IMR-90 (cell line): ENCODE data around the gene ZNF776. TPM values are rescaled to one million over a fixed set of nuclear protein-coding genes. Genes with fewer than 3 reads are reported as not detected.

Experiments
- ATAC-seq: fragments of 200-7000 bp; cut with Tn5 transposase; 2 replicates; pipeline ENCODE4 v1.9.1; 2020; ENCODE audit warnings: low read depth, mild to moderate bottlenecking, moderate library complexity
- BruUV-seq: library from RNA; stranded (reverse); fragments of 400-500 nt; replicated peaks from 2 replicates; lab custom pipeline; 2021; lab: Mats Ljungman, UMichigan
- CTCF ChIA-PET: fragments of 300-600 bp; formaldehyde crosslinking; extraction: SDS; loops from one replicate; lab custom pipeline; 2021; ENCODE audit warnings: antibody characterized with exemption; lab: Yijun Ruan, JAX
- POLR2A ChIA-PET: fragments of 300-600 bp; sonication (Branson Sonifier 250); formaldehyde crosslinking; loops from one replicate; lab custom pipeline; 2022; ENCODE audit warnings: antibody characterized with exemption; ENCODE audit not compliant: unreplicated experiment; lab: Charles Lee
- DNase-seq: peaks from one replicate; pipeline ENCODE4 v3.0.0; 2013
- H2AFZ ChIP-seq: replicated peaks from 2 replicates; pipeline ENCODE3; 2013; ENCODE audit warnings: low read length, mild to moderate bottlenecking; ENCODE audit not compliant: poor library complexity
- H2AK5ac ChIP-seq: 2 replicates; pipeline ENCODE4 v1.6.1; 2013; ENCODE audit warnings: low read depth, low read length, inconsistent platforms
- H2AK9ac ChIP-seq: replicated peaks from 2 replicates; pipeline ENCODE3; 2013; ENCODE audit warnings: mild to moderate bottlenecking, low read depth, low read length, moderate library complexity; ENCODE audit not compliant: poor library complexity
- H2BK120ac ChIP-seq: 2 replicates; pipeline ENCODE4 v1.6.1; 2013; ENCODE audit warnings: low read depth, low read length, inconsistent platforms
- H2BK15ac ChIP-seq: 3 replicates; pipeline ENCODE4 v1.6.1; 2013; ENCODE audit warnings: low read depth, low read length, inconsistent platforms
- H2BK20ac ChIP-seq: 2 replicates; pipeline ENCODE4 v1.6.1; 2013; ENCODE audit warnings: low read depth, mild to moderate bottlenecking, inconsistent platforms, low read length, moderate library complexity
- H2BK5ac ChIP-seq: 2 replicates; pipeline ENCODE4 v1.6.1; 2013; ENCODE audit warnings: mild to moderate bottlenecking, low read depth, low read length, inconsistent platforms; ENCODE audit not compliant: poor library complexity, severe bottlenecking
- H3K14ac ChIP-seq: replicated peaks from 2 replicates; pipeline ENCODE4 v1.6.1; 2013; ENCODE audit warnings: low read depth, low read length, inconsistent platforms
- H3K18ac ChIP-seq: 2 replicates; pipeline ENCODE4 v1.6.1; 2013; ENCODE audit warnings: low read depth, low read length, control low read depth
- H3K23ac ChIP-seq: 2 replicates; pipeline ENCODE4 v1.6.1; 2013; ENCODE audit warnings: low read depth, low read length, inconsistent platforms
- H3K27ac ChIP-seq: 2 replicates; pipeline ENCODE4 v1.5.1; 2013; ENCODE audit warnings: mild to moderate bottlenecking, control low read depth, low read length; ENCODE audit not compliant: insufficient read depth
- H3K27me3 ChIP-seq: 2 replicates; pipeline ENCODE4 v1.6.1; 2013; ENCODE audit warnings: low read length; ENCODE audit not compliant: control insufficient read depth, insufficient read depth
- H3K36me3 ChIP-seq: 2 replicates; pipeline ENCODE4 v1.6.1; 2013; ENCODE audit warnings: low read length, mixed read lengths; ENCODE audit not compliant: control insufficient read depth, insufficient read depth
- H3K4ac ChIP-seq: 2 replicates; pipeline ENCODE4 v1.6.1; 2013; ENCODE audit warnings: low read depth, low read length, inconsistent platforms
- H3K4me1 ChIP-seq: 2 replicates; pipeline ENCODE4 v1.6.1; 2013; ENCODE audit warnings: low read length, mixed read lengths; ENCODE audit not compliant: control insufficient read depth, insufficient read depth
- H3K4me2 ChIP-seq: 2 replicates; pipeline ENCODE4 v1.6.1; 2013; ENCODE audit warnings: low read depth, mild to moderate bottlenecking, control low read depth, low read length, moderate library complexity
- H3K4me3 ChIP-seq: 2 replicates; pipeline ENCODE4 v1.5.1; 2013; ENCODE audit warnings: low read depth, mild to moderate bottlenecking, control low read depth, low read length, moderate library complexity; ENCODE audit not compliant: insufficient read depth
- H3K56ac ChIP-seq: 2 replicates; pipeline ENCODE4 v1.6.1; 2013; ENCODE audit warnings: low read length, inconsistent platforms; ENCODE audit not compliant: insufficient read depth; ENCODE audit errors: extremely low read depth
- H3K79me1 ChIP-seq, 2 experiments: 2 replicates each; pipeline ENCODE4 v1.6.1; 2013; ENCODE audit warnings: low read length in 2 of 2, inconsistent platforms in 1 of 2, low read depth in 1 of 2
- H3K9ac ChIP-seq: 2 replicates; pipeline ENCODE4 v1.6.1; 2013; ENCODE audit warnings: low read depth, low read length, control low read depth
- H3K9me1 ChIP-seq: 2 replicates; pipeline ENCODE4 v1.6.1; 2013; ENCODE audit warnings: low read length, inconsistent platforms; ENCODE audit not compliant: insufficient read depth
- H3K9me3 ChIP-seq: 2 replicates; pipeline ENCODE4 v1.6.1; 2013; ENCODE audit warnings: low read length; ENCODE audit not compliant: control insufficient read depth, insufficient read depth
- H4K20me1 ChIP-seq: 2 replicates; pipeline ENCODE4 v1.6.1; 2013; ENCODE audit warnings: low read length, inconsistent platforms; ENCODE audit not compliant: insufficient read depth
- H4K5ac ChIP-seq: 2 replicates; pipeline ENCODE4 v1.6.1; 2013; ENCODE audit warnings: mild to moderate bottlenecking, low read depth, low read length, control low read depth
- H4K8ac ChIP-seq, 2 experiments: 2 replicates each; pipeline ENCODE4 v1.6.1; 2013; ENCODE audit warnings: low read depth in 2 of 2, low read length in 2 of 2, control low read depth in 1 of 2, inconsistent platforms in 1 of 2
- H4K91ac ChIP-seq: 2 replicates; pipeline ENCODE4 v1.6.1; 2013; ENCODE audit warnings: low read depth, low read length, inconsistent platforms; ENCODE audit not compliant: insufficient read depth
- BHLHE40 ChIP-seq: fragments of 150-350 bp; IDR thresholded peaks from 2 replicates; pipeline ENCODE4 v1.6.1; 2016; ENCODE audit warnings: mild to moderate bottlenecking, low read depth, low read length
- CEBPB ChIP-seq: IDR thresholded peaks from 2 replicates; pipeline ENCODE4 v1.6.1; 2012; ENCODE audit warnings: low read depth, low read length, improper control_type of control experiment
- CHD1 ChIP-seq: IDR thresholded peaks from 2 replicates; pipeline ENCODE4 v1.6.1; 2012; ENCODE audit warnings: low read depth, low read length, improper control_type of control experiment
- FOS ChIP-seq: fragments of 150-350 bp; IDR thresholded peaks from 2 replicates; pipeline ENCODE4 v1.6.1; 2016; ENCODE audit warnings: low read depth, low read length
- MAFK ChIP-seq: IDR thresholded peaks from 2 replicates; pipeline ENCODE4 v1.6.1; 2012; ENCODE audit warnings: low read depth, low read length, improper control_type of control experiment
- MAZ ChIP-seq: IDR thresholded peaks from 2 replicates; pipeline ENCODE4 v1.6.1; 2012; ENCODE audit warnings: low read depth, mild to moderate bottlenecking, low read length, improper control_type of control experiment, moderate library complexity, borderline replicate concordance
- MXI1 ChIP-seq: IDR thresholded peaks from 2 replicates; pipeline ENCODE4 v1.6.1; 2012; ENCODE audit warnings: low read depth, mild to moderate bottlenecking, low read length, moderate library complexity, borderline replicate concordance
- POLR2A ChIP-seq: IDR thresholded peaks from 2 replicates; pipeline ENCODE4 v1.6.1; 2012; ENCODE audit warnings: mild to moderate bottlenecking, low read depth, low read length
- RAD21 ChIP-seq: IDR thresholded peaks from 2 replicates; pipeline ENCODE4 v1.6.1; 2012; ENCODE audit warnings: low read length, improper control_type of control experiment
- RCOR1 ChIP-seq: IDR thresholded peaks from 2 replicates; pipeline ENCODE4 v1.6.1; 2012; ENCODE audit warnings: mild to moderate bottlenecking, low read length, improper control_type of control experiment; ENCODE audit not compliant: insufficient replicate concordance
- SMC3 ChIP-seq: fragments of 150-350 bp; IDR thresholded peaks from 2 replicates; pipeline ENCODE4 v1.6.1; 2016; ENCODE audit warnings: low read depth, mild to moderate bottlenecking, antibody characterized with exemption, low read length, moderate library complexity
- WGBS, 2 experiments: methylation state at CpG; one replicate each; pipeline versions ENCODE4 v1.1.5 to v1.1.7; 2013; ENCODE audit warnings: missing lambda C conversion rate in 2 of 2; ENCODE audit not compliant: insufficient read length in 1 of 2; ENCODE audit errors: extremely low coverage in 2 of 2; 5-methylcytosine and 5-hydroxymethylcytosine counted together
- dilution Hi-C: fragments of 300-500 bp; cut with HindIII; formaldehyde crosslinking; loops from one replicate; pipeline ENCODE4 v1.14.3; 2018; ENCODE audit warnings: low sequenced_read_pairs; ENCODE audit not compliant: unreplicated experiment
- in situ Hi-C: fragments of 300-500 bp; cut with MboI; formaldehyde crosslinking; loops from 3 replicates; pipeline ENCODE4 v1.14.3; 2019; ENCODE audit warnings: low sequenced_read_pairs, inconsistent platforms, mixed read lengths
- intact Hi-C: fragments of 100-400 bp; cut with micrococcal nuclease; formaldehyde crosslinking; loops from 2 replicates; pipeline ENCODE4 v1.10.0; 2022
- polyA plus RNA-seq, 3 experiments: library from polyadenylated mRNA; depleted of rRNA; stranded (reverse); fragments of >200 nt; gene quantifications; 2 replicates each; pipeline ENCODE4 v1.2.3, GENCODE V29; 2012; ENCODE audit warnings: low replicate concordance in 1 of 3
- total RNA-seq: library from RNA; depleted of rRNA; stranded (reverse); fragments of >200 nt; gene quantifications from 2 replicates; pipeline ENCODE4 v1.2.3, GENCODE V29; 2012
- TF ChIP-seq, protein P1 (sequence below): fragments of 150-350 bp; IDR thresholded peaks from 2 replicates; pipeline ENCODE4 v1.6.1; 2016; ENCODE audit warnings: low read depth, mild to moderate bottlenecking, low read length, moderate library complexity, borderline replicate concordance
- TF ChIP-seq, protein P2 (sequence below): conservative IDR thresholded peaks from 2 replicates; pipeline ENCODE4 v1.5.1; 2012; ENCODE audit warnings: mild to moderate bottlenecking, low read depth, low read length, improper control_type of control experiment

Gene ZNF776
- total and polyA plus RNA-seq, 2 of the 4 experiments (the other 2 are of a cell fraction), result 4.3 to 14.3 TPM

DNA sequence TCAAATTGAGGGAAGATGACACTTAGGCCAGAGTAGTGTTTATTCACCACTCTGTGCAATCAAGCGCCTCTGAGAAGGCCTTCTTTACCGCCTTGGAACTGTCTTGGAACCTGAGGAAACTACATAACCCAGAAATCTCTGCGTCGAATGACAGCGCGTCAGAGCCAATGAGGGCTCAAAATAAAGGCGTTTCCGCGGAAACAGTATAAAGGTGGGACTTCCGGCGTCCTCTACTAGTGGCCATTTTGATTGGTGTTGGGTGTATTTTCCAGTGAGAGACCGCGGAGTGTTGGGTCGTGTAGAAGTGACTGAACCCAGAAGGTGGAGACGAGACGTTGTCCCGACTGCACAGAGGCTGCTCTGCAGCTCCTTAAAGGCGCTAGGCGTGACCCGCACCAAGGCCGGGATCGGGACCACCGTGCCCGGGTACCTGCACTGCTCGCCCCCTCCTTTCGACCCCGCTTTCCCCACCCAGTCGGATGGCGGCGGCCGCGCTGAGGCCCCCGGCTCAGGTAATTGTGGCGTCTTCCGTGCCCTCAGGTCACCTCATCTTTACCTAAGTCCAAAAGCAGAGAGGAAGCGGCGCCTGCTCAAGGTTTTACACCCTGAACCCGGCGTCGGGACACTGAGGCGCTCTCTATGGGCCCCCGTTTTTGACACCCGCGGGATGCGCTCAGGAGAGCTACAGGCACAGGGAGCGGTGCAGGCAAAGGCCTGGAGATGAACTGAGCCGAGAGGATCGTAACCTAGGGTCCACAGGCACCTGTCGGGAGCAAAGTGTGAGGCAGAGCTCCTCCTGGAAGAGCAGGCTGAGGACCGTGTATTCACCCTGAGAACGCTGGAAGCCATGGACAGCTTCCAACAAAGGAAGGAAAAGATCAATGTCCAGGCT lies at the start of gene ZNF776 (continued):
- TF ChIP-seq, protein P1, sequence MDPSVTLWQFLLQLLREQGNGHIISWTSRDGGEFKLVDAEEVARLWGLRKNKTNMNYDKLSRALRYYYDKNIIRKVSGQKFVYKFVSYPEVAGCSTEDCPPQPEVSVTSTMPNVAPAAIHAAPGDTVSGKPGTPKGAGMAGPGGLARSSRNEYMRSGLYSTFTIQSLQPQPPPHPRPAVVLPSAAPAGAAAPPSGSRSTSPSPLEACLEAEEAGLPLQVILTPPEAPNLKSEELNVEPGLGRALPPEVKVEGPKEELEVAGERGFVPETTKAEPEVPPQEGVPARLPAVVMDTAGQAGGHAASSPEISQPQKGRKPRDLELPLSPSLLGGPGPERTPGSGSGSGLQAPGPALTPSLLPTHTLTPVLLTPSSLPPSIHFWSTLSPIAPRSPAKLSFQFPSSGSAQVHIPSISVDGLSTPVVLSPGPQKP, result no peak
- no peak for TF ChIP-seq RAD21
- peak; percentile 53 for TF ChIP-seq POLR2A

DNA sequence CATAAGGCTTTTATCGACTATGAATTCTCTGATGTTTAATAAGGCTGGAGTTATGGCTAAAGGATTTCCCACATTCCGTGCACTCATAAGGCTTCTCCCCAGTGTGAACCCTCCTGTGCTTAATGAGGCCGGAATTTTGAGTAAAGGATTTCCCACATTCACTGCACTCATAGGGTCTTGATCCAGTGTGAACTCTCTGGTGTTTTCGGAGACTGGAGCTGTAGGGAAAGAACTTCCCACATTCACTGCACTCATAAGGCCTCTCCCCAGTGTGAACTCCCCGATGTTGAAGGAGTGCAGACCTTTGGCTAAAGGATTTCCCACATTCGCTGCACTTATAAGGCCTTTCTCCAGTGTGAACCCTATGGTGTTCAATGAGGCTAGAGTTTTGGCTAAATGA lies 45.0 kb upstream of the ZNF776 start:
- ChIA-PET POLR2A (no interaction called here), CTCF (no interaction called here)
- peaks cover 58% of the 10 kb centered on the region for H3K36me3 ChIP-seq
- no peaks in the 10 kb centered on the region for H3K27me3 ChIP-seq
- no peaks in the 10 kb centered on the region for H4K20me1 ChIP-seq
- peaks cover 14 to 25% of the 10 kb centered on the region in 2 experiments for H3K79me1 ChIP-seq
- no peak overlapping the region for H3K14ac ChIP-seq
- H4K5ac ChIP-seq, result no peak overlapping the region
- H3K27ac ChIP-seq, result no peak overlapping the region
- no peak overlapping the region for H2BK120ac ChIP-seq
- no peak overlapping the region for H3K4ac ChIP-seq
- peaks cover 62% of the 10 kb centered on the region for H3K9me3 ChIP-seq
- ATAC-seq, result no peak
- H2BK5ac ChIP-seq, result no peak overlapping the region
- H2BK15ac ChIP-seq, result no peak overlapping the region
- DNase-seq, result no peak
- intact Hi-C loops (no loop called here), dilution Hi-C loops (no loop called here), in situ Hi-C loops (no loop called here)
- H2AK5ac ChIP-seq, result no peak overlapping the region
- H3K4me1 ChIP-seq, result no peaks in the 10 kb centered on the region
- H3K4me2 ChIP-seq, result no peak overlapping the region
- no peak overlapping the region for H3K4me3 ChIP-seq
- H2AK9ac ChIP-seq, result no peak overlapping the region
- H2AFZ ChIP-seq, result no peak overlapping the region
- H3K9ac ChIP-seq, result no peak overlapping the region
- no peak overlapping the region for H2BK20ac ChIP-seq
- H3K56ac ChIP-seq, result no peak overlapping the region
- no peak overlapping the region for H4K8ac ChIP-seq
- BruUV-seq, result no TSS peak
- H4K91ac ChIP-seq, result no peak overlapping the region
- no CpG with 5 or more reads among the region's 6 CpGs for WGBS, 2 experiments
- no peak overlapping the region for H3K18ac ChIP-seq
- H3K23ac ChIP-seq, result no peak overlapping the region
- no peaks in the 10 kb centered on the region for H3K9me1 ChIP-seq
- TF ChIP-seq POLR2A, result no peak
- TF ChIP-seq CHD1, result no peak
- TF ChIP-seq RCOR1, result no peak
- TF ChIP-seq MAFK, result no peak
- TF ChIP-seq CEBPB, result no peak
- TF ChIP-seq FOS, result no peak
- TF ChIP-seq, protein P2, sequence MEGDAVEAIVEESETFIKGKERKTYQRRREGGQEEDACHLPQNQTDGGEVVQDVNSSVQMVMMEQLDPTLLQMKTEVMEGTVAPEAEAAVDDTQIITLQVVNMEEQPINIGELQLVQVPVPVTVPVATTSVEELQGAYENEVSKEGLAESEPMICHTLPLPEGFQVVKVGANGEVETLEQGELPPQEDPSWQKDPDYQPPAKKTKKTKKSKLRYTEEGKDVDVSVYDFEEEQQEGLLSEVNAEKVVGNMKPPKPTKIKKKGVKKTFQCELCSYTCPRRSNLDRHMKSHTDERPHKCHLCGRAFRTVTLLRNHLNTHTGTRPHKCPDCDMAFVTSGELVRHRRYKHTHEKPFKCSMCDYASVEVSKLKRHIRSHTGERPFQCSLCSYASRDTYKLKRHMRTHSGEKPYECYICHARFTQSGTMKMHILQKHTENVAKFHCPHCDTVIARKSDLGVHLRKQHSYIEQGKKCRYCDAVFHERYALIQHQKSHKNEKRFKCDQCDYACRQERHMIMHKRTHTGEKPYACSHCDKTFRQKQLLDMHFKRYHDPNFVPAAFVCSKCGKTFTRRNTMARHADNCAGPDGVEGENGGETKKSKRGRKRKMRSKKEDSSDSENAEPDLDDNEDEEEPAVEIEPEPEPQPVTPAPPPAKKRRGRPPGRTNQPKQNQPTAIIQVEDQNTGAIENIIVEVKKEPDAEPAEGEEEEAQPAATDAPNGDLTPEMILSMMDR, result no peak
- no peak for TF ChIP-seq BHLHE40
- TF ChIP-seq MAZ, result no peak
- no peak for TF ChIP-seq SMC3
- no peak for TF ChIP-seq MXI1
- TF ChIP-seq RAD21, result no peak
